Ascending aorta (tissue), 2 donors: Measurements from ENCODE around the gene FOXA3. TPM values are rescaled to one million over a fixed set of nuclear protein-coding genes. Genes with fewer than 3 reads are reported as not detected.

Experiments
- DNase-seq, 2 donors: peaks; one replicate each; pipeline ENCODE4 v3.0.0-alpha.2; 2019; ENCODE audit warnings: low spot score in 2 of 2
- H3K27ac ChIP-seq, 2 donors: fragments of 200-600 bp; sonication (generic); one replicate each; pipeline ENCODE4 v1.5.1; 2016 to 2017; ENCODE audit warnings: mild to moderate bottlenecking in 1 of 2
- H3K27me3 ChIP-seq: fragments of 200-600 bp; sonication (generic); one replicate; pipeline ENCODE4 v1.5.1; 2017
- H3K36me3 ChIP-seq, 2 donors: fragments of 200-600 bp; sonication (generic); one replicate each; pipeline ENCODE4 v1.5.1; 2016
- H3K4me1 ChIP-seq, 2 donors: fragments of 200-600 bp; sonication (generic); one replicate each; pipeline ENCODE4 v1.5.1; 2016 to 2017; ENCODE audit warnings: mild to moderate bottlenecking in 1 of 2
- H3K4me3 ChIP-seq, 2 donors: fragments of 200-600 bp; sonication (generic); one replicate each; pipeline ENCODE4 v1.5.1; 2016 to 2017; ENCODE audit warnings: mild to moderate bottlenecking in 1 of 2
- H3K9me3 ChIP-seq, 2 donors: fragments of 200-600 bp; sonication (generic); one replicate each; pipeline ENCODE4 v1.5.1; 2016
- intact Hi-C: fragments of 100-400 bp; cut with DNase I; formaldehyde crosslinking; loops from one replicate; pipeline ENCODE4 v1.15.1; 2023
- total RNA-seq: library from RNA; depleted of rRNA; stranded (reverse); fragments of >200 nt; gene quantifications from one replicate; pipeline ENCODE4 v1.1.0, GENCODE V29; 2016
- TF ChIP-seq, protein P1 (sequence below), 3 experiments: fragments of 200-600 bp in 2 of 3; fragments of 450-650 bp in 1 of 3; sonication (generic) in 2 of 3; IDR thresholded peaks; one replicate each; pipeline ENCODE4 v1.5.1; 2016 to 2019; ENCODE audit warnings: antibody characterized with exemption in 3 of 3, mild to moderate bottlenecking in 1 of 3, moderate library complexity in 1 of 3

The FOXA3 gene
- total RNA-seq, 1 donor from 2014 or later: not detected

- DNase-seq: peak in 1 of 2 donors; percentile 87
- peak overlapping the region; percentile 40 to 71 for H3K4me3 ChIP-seq
- no peaks in the 10 kb centered on the region for H3K9me3 ChIP-seq
- TF ChIP-seq, protein P1, sequence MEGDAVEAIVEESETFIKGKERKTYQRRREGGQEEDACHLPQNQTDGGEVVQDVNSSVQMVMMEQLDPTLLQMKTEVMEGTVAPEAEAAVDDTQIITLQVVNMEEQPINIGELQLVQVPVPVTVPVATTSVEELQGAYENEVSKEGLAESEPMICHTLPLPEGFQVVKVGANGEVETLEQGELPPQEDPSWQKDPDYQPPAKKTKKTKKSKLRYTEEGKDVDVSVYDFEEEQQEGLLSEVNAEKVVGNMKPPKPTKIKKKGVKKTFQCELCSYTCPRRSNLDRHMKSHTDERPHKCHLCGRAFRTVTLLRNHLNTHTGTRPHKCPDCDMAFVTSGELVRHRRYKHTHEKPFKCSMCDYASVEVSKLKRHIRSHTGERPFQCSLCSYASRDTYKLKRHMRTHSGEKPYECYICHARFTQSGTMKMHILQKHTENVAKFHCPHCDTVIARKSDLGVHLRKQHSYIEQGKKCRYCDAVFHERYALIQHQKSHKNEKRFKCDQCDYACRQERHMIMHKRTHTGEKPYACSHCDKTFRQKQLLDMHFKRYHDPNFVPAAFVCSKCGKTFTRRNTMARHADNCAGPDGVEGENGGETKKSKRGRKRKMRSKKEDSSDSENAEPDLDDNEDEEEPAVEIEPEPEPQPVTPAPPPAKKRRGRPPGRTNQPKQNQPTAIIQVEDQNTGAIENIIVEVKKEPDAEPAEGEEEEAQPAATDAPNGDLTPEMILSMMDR (IDR thresholded peaks at IDR 0.05): peak; percentile 77 to 93 (median 90)
- no peak overlapping the region for H3K27ac ChIP-seq
- intact Hi-C loops: no loop called here
- H3K4me1 ChIP-seq: peaks cover 22 to 37% of the 10 kb centered on the region in 2 donors
- H3K36me3 ChIP-seq: peaks cover 7 to 9% of the 10 kb centered on the region in 2 donors
- no peaks in the 10 kb centered on the region for H3K27me3 ChIP-seq
Observed at GRCh38 chr19:45882652-45883585, 18.8 kb downstream of the FOXA3 start.

DNA sequence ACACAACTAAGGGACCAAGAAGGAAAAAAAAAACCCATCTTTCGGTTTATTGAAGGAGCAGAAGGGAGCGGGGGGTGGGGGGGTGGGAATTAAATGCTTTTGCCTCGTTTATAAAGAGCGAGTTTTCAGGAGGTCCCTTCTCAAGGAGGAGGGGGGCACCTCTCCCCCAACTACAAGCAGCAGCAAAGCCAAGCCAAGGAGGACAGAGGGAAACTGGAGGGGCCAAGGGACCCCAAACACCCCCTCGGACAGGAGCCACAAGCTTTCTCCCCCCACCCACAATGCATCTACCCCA, 19.4 kb downstream of the FOXA3 start:
- peaks cover 22 to 37% of the 10 kb centered on the region in 2 donors for H3K4me1 ChIP-seq
- intact Hi-C loops: no loop called here
- peaks cover 7 to 9% of the 10 kb centered on the region in 2 donors for H3K36me3 ChIP-seq
- peak overlapping the region; percentile 40 to 71 for H3K4me3 ChIP-seq
- DNase-seq: no peak
- H3K27me3 ChIP-seq: no peaks in the 10 kb centered on the region
- no peak overlapping the region for H3K27ac ChIP-seq
- TF ChIP-seq, protein P1 (IDR thresholded peaks at IDR 0.05): peak in 1 of 3 experiments; percentile 13
- no peaks in the 10 kb centered on the region for H3K9me3 ChIP-seq

- H3K4me3 ChIP-seq: peak overlapping the region; percentile 40 to 71
- no peaks in the 10 kb centered on the region for H3K9me3 ChIP-seq
- peaks cover 7 to 9% of the 10 kb centered on the region in 2 donors for H3K36me3 ChIP-seq
- H3K27ac ChIP-seq: no peak overlapping the region
- no peaks in the 10 kb centered on the region for H3K27me3 ChIP-seq
- DNase-seq: no peak
- H3K4me1 ChIP-seq: peaks cover 22 to 37% of the 10 kb centered on the region in 2 donors
- TF ChIP-seq, protein P1 (IDR thresholded peaks at IDR 0.05): no peak
- intact Hi-C loops: no loop called here
Observed at GRCh38 chr19:45883881-45884681, 20.0 kb downstream of the FOXA3 start.

DNA sequence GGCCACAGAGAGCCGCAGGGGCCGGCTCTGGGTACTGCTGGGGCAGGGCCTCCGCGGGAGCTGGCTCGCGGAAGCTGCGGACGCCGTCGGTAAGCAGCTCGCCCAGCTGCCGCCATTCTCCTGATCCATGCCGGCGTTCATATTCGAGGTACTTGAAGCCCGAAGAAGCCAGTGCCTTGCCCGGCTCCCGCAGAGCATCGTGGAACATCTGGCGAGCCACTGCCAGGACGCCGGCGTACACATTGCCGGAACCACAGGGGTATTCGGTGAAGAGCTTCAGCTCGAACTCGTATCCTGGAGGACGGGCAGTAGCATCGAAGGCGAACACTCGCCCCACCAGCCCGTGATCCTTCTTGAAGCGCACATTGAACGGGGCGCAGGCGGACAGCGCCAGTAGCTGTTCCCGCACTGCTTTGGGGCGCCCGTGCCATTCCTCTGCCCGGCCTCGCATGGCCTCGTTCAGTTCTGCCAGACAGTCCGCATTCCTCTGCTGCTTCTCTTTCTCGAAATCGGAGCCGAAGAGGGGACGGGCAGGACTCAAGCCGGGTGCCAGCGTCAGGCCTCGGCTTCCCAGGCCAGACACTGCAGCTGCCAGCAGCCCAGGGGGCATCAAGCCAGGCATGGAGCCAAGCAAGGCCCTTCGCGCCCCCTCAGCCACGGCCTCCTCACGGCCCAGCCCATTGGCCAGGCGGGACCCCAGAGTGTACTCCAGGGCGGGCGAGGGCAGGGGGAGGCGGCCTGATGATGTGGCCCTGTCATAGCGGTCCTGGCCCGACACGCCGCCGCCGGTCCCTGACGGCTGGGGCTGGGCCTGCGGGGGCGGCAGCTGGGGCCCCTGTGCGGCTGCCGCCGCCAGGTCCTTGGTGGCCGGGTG, 20.8 kb downstream of the FOXA3 start:
- TF ChIP-seq, protein P1 (IDR thresholded peaks at IDR 0.05): no peak
- H3K36me3 ChIP-seq: peaks cover 7 to 9% of the 10 kb centered on the region in 2 donors
- H3K9me3 ChIP-seq: no peaks in the 10 kb centered on the region
- DNase-seq: no peak
- peak overlapping the region; percentile 87 to 88 for H3K27ac ChIP-seq
- H3K4me3 ChIP-seq: peak overlapping the region; percentile 71 to 95
- intact Hi-C loops: no loop called here
- peaks cover 22 to 37% of the 10 kb centered on the region in 2 donors for H3K4me1 ChIP-seq
- no peaks in the 10 kb centered on the region for H3K27me3 ChIP-seq
